H1 (cell line): Measurements from ENCODE around the gene ZC3H12C. TPM values are rescaled to one million over a fixed set of nuclear protein-coding genes. Genes with fewer than 3 reads are reported as not detected.

Source experiments
- BCL11A ChIP-seq, 2 experiments: IDR thresholded peaks; one replicate each; pipeline ENCODE4 v1.6.1; 2011; ENCODE audit warnings: low read depth in 2 of 2, low read length in 2 of 2, mild to moderate bottlenecking in 2 of 2
- POLR2A ChIP-seq, 2 experiments: IDR thresholded peaks; 1 replicate in 1 of 2; 2 replicates in 1 of 2; pipeline ENCODE4 v1.6.1; 2011; ENCODE audit warnings: low read depth in 2 of 2, low read length in 2 of 2, mild to moderate bottlenecking in 2 of 2; ENCODE audit errors: control extremely low read depth in 1 of 2
- SIN3A ChIP-seq, 2 experiments: IDR thresholded peaks in 1 of 2; conservative IDR thresholded peaks in 1 of 2; 2 replicates each; pipeline ENCODE4 v1.6.1; 2011 to 2012; ENCODE audit warnings: low read length in 2 of 2, improper control_type of control experiment in 1 of 2, low read depth in 1 of 2, mild to moderate bottlenecking in 1 of 2
- polyA plus RNA-seq, 7 experiments: library from polyadenylated mRNA; depleted of rRNA in 3 of 7; stranded (reverse) in 5 of 7; unstranded in 2 of 7; fragments of >200 nt in 5 of 7; fragments of 200-250 nt in 2 of 7; gene quantifications; 1 replicate in 5 of 7; 2 replicates in 1 of 7; 4 replicates in 1 of 7; pipeline versions ENCODE4 v1.2.1 to v1.2.3, GENCODE V29; 2011 to 2013; ENCODE audit warnings: missing spikeins in 2 of 7, mixed read lengths in 2 of 7
- total RNA-seq: library from RNA; stranded (reverse); fragmentation: NEBNext Ultra II Directional; extraction: Animal tissue kit (Norgen Biotek cat#: 25700); gene quantifications from 2 replicates; pipeline ENCODE4 v1.2.1, GENCODE V29; 2021

Gene ZC3H12C
- total and polyA plus RNA-seq, 2 of the 8 experiments (the other 6 are each of a cell fraction or from before 2014, with no cell fraction given) = 2.0 to 2.7 TPM

DNA sequence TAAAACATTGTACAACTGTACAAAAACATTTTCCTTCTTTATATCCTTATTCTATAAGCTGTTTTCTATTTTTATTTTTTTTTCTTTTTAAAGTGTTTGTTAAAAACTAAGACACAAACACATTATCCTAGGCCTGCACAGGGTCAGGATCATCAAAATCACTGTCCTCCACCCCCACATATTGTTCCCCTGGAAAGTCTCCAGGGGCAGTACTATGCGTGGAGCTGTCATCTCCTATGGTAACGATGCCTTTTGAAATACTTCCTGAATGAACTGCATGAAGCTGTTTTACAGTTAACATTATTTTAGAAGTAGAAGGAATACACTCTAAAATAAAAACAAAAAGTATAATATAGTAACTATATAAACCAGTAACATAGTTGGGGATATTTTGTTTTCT is 67.2 kb downstream of the ZC3H12C start (continued):
- TF ChIP-seq BCL11A (IDR thresholded peaks at IDR 0.05; ENCODE audit: low read depth in 2 of 2, low read length in 2 of 2) (no peak), SIN3A (conservative IDR thresholded peaks at IDR 0.05 in 1 of 2, IDR thresholded peaks at IDR 0.05 in 1 of 2; ENCODE audit: low read depth in 1 of 2, low read length in 2 of 2) (no peak), POLR2A (IDR thresholded peaks at IDR 0.05; ENCODE audit: control extremely low read depth in 1 of 2, low read depth in 2 of 2, low read length in 2 of 2) (no peak)
